Measurements from ENCODE around the gene ADGRV1.

ADGRV1 gene

DNA sequence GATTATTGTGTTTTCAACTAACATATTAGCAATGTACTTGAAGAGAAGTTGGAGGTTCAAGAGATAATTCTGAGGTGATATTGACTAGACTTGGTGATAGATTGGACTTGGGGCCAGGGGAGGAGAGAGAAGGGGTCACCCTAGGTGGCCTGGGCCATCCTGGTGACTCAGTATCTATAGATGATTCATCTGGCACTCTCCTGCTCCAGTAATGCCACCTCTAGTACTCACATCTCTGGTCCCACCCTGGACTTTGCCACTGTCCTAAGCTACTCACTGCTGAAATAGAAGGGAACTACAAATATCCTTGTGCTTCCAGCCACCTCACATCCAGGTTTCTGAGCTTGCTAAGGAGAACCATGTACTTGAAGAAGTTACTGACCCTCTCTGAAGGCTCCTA, 574.6 kb downstream of the ADGRV1 start:
- TF ChIP-seq, protein P1, sequence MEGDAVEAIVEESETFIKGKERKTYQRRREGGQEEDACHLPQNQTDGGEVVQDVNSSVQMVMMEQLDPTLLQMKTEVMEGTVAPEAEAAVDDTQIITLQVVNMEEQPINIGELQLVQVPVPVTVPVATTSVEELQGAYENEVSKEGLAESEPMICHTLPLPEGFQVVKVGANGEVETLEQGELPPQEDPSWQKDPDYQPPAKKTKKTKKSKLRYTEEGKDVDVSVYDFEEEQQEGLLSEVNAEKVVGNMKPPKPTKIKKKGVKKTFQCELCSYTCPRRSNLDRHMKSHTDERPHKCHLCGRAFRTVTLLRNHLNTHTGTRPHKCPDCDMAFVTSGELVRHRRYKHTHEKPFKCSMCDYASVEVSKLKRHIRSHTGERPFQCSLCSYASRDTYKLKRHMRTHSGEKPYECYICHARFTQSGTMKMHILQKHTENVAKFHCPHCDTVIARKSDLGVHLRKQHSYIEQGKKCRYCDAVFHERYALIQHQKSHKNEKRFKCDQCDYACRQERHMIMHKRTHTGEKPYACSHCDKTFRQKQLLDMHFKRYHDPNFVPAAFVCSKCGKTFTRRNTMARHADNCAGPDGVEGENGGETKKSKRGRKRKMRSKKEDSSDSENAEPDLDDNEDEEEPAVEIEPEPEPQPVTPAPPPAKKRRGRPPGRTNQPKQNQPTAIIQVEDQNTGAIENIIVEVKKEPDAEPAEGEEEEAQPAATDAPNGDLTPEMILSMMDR (IDR thresholded peaks at IDR 0.05): no peak
- Histone ChIP-seq H3K27ac (no peak overlapping the region), H3K4me3 (no peak overlapping the region)
- DNase-seq (ENCODE audit: low spot score): no peak

DNA sequence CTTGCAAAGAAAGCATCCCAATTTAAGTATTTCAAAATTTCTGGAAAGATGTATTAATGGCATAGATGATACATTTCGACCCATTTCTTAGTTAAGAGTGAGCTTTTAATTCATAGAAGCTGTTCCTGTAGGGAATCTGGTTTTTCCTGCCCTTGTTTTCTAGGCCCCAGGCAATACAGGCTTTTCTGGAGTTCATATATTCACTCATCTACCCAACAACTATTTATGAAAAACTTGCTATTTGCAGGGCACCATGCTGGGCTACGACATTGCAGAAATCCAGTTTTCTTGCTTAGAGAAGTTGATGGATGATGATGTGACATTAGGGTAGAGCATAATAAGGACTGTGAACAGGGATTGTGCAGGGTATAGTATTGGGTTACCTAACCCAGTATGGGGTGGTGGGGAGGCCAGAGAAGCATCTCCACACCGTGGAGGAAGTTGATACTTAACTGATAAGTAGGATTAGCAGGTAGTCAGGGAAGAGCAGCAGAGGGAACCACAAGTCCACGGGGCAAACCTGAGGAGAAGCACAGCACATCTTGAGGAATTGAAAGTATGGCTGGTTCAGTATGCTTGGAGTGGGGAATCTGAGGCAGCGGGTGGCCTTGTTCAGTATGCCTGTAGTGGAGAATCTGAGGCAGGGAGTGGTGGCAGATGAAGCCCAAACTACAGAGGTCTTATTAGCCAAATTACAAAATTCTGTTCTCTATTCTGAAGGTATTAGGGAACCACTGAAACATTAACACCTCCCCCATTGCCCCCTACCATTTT, 577.1 kb downstream of the ADGRV1 start:
- Histone ChIP-seq H3K4me3 (no peak overlapping the region), H3K27ac (no peak overlapping the region)
- DNase-seq (ENCODE audit: low spot score): no peak
- TF ChIP-seq, protein P1 (IDR thresholded peaks at IDR 0.05): no peak

DNA sequence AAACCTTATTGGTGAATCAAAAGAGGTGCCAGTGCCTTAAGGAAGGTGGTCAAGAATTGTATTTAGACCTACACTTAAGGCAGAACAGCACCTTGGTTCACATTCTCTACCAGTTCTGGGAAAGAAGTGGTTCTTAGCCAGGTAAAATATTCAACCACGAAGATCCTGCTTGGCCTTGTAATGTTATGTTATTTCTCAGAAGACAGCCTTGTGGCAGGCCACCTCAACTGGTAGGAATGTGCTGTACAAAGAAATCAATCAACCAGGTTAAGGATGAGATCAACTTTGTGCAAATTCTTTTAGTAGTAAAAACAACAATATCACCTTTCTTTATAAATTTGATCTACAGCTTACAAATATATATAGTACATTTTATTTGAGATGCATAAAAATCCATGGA, 577.7 kb downstream of the ADGRV1 start:
- H3K27ac ChIP-seq: no peak overlapping the region
- TF ChIP-seq, protein P1 (IDR thresholded peaks at IDR 0.05): no peak
- H3K4me3 ChIP-seq: no peak overlapping the region
- DNase-seq (ENCODE audit: low spot score): no peak

DNA sequence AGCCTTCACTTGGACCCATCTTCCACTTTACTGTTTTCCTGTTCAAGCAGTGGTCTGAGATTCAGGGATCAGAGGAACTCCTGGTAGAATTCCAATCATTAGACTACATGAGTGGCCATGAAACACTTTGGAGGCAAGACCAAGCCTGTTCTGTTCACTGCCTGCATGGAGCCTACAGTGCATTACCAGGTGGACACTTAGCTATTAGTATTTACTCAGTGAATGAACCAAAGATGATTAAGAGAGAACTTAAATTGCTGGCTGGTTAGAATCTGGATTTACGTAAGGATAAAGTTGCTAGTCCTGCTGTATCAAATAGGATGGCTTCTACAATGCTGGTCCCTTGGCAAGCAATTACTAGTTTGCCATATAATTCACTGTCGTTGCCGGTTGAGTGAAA, 579.0 kb downstream of the ADGRV1 start:
- Histone ChIP-seq H3K27ac (no peak overlapping the region), H3K4me3 (no peak overlapping the region)
- TF ChIP-seq, protein P1 (IDR thresholded peaks at IDR 0.05): no peak
- no peak for DNase-seq (ENCODE audit: low spot score)

DNA sequence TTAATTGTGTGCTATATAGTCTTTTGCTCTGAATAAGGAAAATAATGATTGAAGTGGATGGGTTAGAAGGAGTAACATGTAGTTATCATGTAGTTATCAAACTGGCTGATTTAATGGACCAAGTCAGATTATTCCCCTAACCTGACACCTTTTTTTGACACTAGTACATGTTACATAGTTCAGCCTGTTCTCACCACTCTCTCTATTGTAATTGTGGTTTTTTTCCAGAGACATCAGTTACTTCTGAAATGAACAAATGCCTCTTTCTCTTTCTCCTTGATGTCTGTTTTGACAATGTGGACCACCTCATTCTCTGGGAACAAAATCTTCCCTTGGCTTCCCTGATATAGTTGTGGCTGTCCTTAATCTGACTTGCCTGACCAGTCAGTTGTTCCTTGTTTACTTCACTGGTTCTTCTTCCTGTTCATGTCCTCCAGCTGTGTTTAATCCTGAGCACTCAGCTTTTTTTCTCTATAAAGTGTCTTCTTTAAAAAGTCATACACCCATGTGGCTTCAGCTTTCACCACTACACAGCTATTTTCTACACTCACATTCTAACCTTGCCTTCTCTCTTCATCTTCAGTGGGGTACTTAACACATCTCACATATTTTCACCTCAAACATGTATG, 581.1 kb downstream of the ADGRV1 start:
- Histone ChIP-seq H3K4me3 (no peak overlapping the region), H3K27ac (peak overlapping the region in 1 of 2 donors; percentile 52)
- no peak for DNase-seq (ENCODE audit: low spot score)
- TF ChIP-seq, protein P1 (IDR thresholded peaks at IDR 0.05): no peak

DNA sequence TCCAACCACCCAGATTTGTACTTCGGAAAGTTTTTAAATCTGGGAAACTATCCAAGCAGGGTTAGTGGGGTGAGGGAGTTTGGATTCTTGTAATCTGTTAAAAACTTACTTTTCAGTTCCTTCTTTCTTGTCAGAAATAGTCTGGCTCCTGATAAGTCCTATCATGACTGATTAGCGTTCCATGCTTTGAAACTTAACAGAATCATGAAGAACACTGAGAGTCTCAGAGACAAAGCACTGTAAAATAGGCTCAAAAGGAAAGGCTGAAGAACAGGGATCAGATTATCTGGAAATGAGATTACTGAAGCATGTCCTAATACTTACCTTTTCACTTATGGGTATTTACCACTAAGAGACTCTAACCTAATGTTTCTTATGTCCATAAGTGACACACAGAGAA, 582.1 kb downstream of the ADGRV1 start:
- TF ChIP-seq, protein P1 (IDR thresholded peaks at IDR 0.05): no peak
- Histone ChIP-seq H3K4me3 (no peak overlapping the region), H3K27ac (no peak overlapping the region)
- no peak for DNase-seq (ENCODE audit: low spot score)

DNA sequence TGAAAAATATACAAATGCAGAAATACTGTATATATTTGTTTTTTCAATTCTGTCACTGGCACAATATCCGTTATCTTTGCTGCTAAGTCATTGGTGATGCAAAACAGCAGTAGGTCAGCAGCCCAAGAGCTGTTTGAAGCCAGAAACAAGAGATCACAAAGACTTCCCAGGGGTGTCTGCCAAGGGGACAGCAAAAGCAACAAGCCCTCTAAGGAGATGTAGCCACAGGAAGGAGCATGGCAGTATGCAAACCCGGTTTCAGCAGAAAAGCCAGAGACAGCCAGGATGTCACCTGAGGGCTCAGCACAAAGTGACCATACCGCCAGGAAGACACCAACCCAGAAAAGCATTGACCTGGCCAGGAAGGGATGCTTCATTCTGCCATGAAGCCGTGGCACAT, 583.0 kb downstream of the ADGRV1 start:
- H3K4me3 ChIP-seq: no peak overlapping the region
- TF ChIP-seq, protein P1 (IDR thresholded peaks at IDR 0.05): no peak
- DNase-seq (ENCODE audit: low spot score): no peak
- H3K27ac ChIP-seq: no peak overlapping the region
